GM21619 (cell line): ENCODE measurements around the gene PHF20.
"Not testable (repeated sequence)": the region's sequence is repeated elsewhere in the genome, so short reads cannot be mapped to it uniquely, and the experiment has no call there.

Experiments
- ATAC-seq: cut with Tn5 transposase; IDR thresholded peaks from one replicate; pipeline ENCODE4 v1.9.1; 2021; ENCODE audit not compliant: unreplicated experiment

The PHF20 gene

GRCh38 chr20:35912881-35913280 lies 141.1 kb downstream of the PHF20 start:
- no peak for ATAC-seq

- no peak for ATAC-seq
These were observed 145.3 kb downstream of the PHF20 start for GRCh38 chr20:35917077-35917476.

- ATAC-seq: no peak
These were observed 146.2 kb downstream of the PHF20 start for GRCh38 chr20:35918021-35918420.

GRCh38 chr20:35920523-35920922 lies 148.7 kb downstream of the PHF20 start:
- ATAC-seq: no peak

- ATAC-seq: no peak
These were observed 157.5 kb downstream of the PHF20 start for GRCh38 chr20:35929301-35929700.

- no peak for ATAC-seq
These were observed 162.2 kb downstream of the PHF20 start for GRCh38 chr20:35934050-35934449.

- no peak for ATAC-seq
These were observed 167.4 kb downstream of the PHF20 start for GRCh38 chr20:35939264-35939663.

GRCh38 chr20:35941620-35942019 lies 169.8 kb downstream of the PHF20 start:
- ATAC-seq: no peak

- no peak for ATAC-seq
These were observed 170.4 kb downstream of the PHF20 start for GRCh38 chr20:35942243-35942642.

- no peak for ATAC-seq
These were observed 175.7 kb downstream of the PHF20 start for GRCh38 chr20:35947489-35947888.

GRCh38 chr20:35947907-35948306 lies 176.1 kb downstream of the PHF20 start:
- no peak for ATAC-seq

GRCh38 chr20:35950093-35950492 lies 178.3 kb downstream of the PHF20 start:
- ATAC-seq: no peak

- ATAC-seq: not testable (repeated sequence)
These were observed 180.3 kb downstream of the PHF20 start for GRCh38 chr20:35952080-35952479.

GRCh38 chr20:35952480-35953386 lies 180.9 kb downstream of the PHF20 start:
- ATAC-seq: no peak

- ATAC-seq: peak; percentile 29
These were observed 181.8 kb downstream of the PHF20 start for GRCh38 chr20:35953387-35954199.

GRCh38 chr20:35954200-35954906 lies 182.5 kb downstream of the PHF20 start, which contains the start of gene SCAND1:
SCAND1 (minus strand) TSS chr20:35954502; CDS start chr20:35954284, 218 bp downstream.
- ATAC-seq: peak; percentile 81

- no peak for ATAC-seq
These were observed 183.1 kb downstream of the PHF20 start for GRCh38 chr20:35954907-35955251.

- no peak for ATAC-seq
These were observed 184.8 kb downstream of the PHF20 start for GRCh38 chr20:35956616-35957015.

GRCh38 chr20:35959291-35959690 lies 187.5 kb downstream of the PHF20 start:
- ATAC-seq: not testable (repeated sequence)

GRCh38 chr20:35963878-35964277 lies 192.1 kb downstream of the PHF20 start:
- no peak for ATAC-seq

- no peak for ATAC-seq
These were observed 196.3 kb downstream of the PHF20 start, which contains the start of gene CNBD2 for GRCh38 chr20:35967979-35968640. CNBD2 (plus strand) TSS chr20:35968590; CDS start chr20:35968763, 173 bp downstream.
